PC-3 (cell line): ENCODE measurements around the gene MTA1.

ENCODE experiments used
- CTCF ChIP-seq: fragments of 300-600 bp; sonication (generic); conservative IDR thresholded peaks from 2 replicates; pipeline ENCODE4 v1.5.1; 2017; ENCODE audit warnings: antibody characterized with exemption, low read depth, mild to moderate bottlenecking, low read length
- EZH2phosphoT487 ChIP-seq: fragments of 300-600 bp; sonication (generic); IDR thresholded peaks from 2 replicates; pipeline ENCODE4 v1.6.1; 2018; ENCODE audit warnings: mild to moderate bottlenecking, antibody characterized with exemption, low read length, borderline replicate concordance

- TF ChIP-seq CTCF (no peak), EZH2phosphoT487 (no peak)
Measured at GRCh38 chr14:105453847-105454246, 34.2 kb downstream of the MTA1 start.
